NCI-H446 treated with DMSO at 0.1 percent for 48 hours (cell line): Measurements from ENCODE around the gene ZNF711.
"Not testable (repeated sequence)": the region's sequence is repeated elsewhere in the genome, so short reads cannot be mapped to it uniquely, and the experiment has no call there.

Experiments
- DNase-seq: peaks from one replicate; lab custom pipeline; 2025; lab: John Stamatoyannopoulos, UW

The ZNF711 gene

DNA sequence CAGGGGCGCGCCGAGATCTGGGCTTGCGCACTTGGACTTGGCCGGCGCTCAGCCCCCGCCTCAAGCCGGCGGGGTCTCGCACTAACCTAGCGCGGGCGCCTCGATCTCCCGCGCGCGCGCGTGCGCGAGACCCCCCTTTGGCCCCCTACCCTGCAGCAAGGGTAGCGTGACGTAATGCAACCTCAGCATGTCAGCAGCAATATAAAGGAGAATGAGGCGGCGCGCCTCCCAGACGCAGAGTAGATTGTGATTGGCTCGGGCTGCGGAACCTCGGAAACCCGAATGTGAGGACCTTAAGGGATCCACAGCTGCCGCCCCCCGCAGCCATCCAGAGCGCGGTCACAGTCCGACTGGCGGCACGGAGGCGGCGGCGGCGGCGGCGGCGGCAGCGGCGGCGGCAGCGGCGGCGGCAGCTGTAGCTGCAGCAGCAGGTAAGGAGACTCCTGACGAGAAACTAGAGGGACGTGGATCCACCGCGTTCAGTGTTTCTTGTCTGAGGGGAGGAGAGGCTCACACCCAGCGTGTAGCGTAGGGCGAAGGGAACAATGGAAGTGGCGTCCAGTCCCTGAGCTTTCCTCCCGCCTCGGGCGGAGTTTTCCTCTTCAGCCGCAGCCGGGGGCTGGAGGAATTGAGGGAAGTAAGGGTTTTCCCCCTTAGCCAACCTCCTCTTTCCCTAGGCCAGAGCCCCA is at the start of gene ZNF711, which contains the start of gene SATL1:
Gene ZNF711, plus strand, starts transcription at position 231 of the 689 bp plus-strand sequence. CDS start 3,582 bp downstream, outside the sequence.
Gene SATL1, minus strand, starts transcription at position 19 of the 689 bp plus-strand sequence. CDS start 134,811 bp downstream, outside the sequence.
- DNase-seq, result peak; percentile 81

GRCh38 chrX:85196319-85196718 is 47.5 kb upstream of the ZNF711 start:
- DNase-seq, result no peak

DNA sequence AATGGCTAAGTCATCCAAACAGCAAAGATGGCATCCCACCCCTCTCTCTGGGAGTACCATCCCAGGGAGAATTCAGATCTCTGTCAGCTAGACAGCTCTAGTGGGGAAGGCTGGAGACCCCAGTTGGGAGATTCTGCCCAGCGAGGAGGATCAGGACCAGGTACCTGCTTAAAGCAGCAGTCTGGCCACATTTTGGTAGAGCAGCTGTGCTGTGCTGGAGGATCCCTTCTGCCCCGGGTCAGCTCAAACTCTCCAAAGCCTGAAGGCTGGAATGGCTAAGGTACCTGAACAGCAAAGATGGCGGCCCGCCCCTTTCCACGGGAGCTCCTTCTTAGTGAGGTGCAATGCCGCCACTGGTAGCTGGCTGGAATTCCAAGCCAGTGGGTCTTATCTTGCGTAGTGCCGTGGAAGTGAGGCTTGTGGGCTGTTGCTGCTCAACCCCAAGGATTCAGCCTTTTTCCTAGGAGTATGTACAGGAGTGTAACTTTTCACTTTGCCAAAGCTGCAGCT is 40.3 kb upstream of the ZNF711 start:
- DNase-seq, result no peak

GRCh38 chrX:85213792-85214530 is 29.8 kb upstream of the ZNF711 start:
- no peak for DNase-seq

DNA sequence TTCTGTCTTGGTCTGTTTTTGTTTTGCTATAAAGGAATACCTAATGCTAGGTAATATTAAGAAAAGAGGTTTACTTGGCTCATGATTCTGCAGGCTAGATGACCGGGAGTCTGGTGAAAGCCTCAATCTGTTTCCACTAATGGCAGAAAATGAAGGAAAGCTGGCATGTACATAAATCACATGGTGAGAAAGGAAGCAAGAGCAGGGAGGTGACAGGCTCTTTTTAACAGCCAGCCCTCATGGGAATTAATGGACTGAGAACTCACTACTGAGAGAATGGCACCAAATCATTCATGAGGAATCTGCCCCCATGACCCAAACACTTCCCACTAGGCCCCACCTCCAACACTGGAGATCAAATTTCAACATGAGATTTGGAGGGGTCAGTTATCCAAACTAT is 27.8 kb upstream of the ZNF711 start:
- no peak for DNase-seq

DNA sequence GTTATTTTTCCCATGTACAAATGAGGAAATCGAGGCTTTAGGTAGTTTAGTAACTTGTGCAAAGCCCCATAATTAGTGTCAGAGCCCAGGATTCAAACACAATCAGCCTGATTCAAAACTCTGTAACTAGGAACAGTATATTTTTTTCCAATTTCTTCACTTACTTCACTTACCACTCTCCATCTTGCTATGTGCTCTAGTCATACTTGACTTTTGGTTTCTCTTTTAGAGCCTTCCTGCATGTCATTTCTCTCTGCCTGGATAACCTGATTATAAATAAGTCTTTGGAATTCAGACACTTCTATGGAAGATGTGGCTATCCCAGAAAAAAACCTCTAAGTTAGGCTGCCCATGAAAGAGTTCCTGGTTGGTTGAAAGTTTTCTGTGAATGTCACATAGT is 22.4 kb upstream of the ZNF711 start:
- no peak for DNase-seq

DNA sequence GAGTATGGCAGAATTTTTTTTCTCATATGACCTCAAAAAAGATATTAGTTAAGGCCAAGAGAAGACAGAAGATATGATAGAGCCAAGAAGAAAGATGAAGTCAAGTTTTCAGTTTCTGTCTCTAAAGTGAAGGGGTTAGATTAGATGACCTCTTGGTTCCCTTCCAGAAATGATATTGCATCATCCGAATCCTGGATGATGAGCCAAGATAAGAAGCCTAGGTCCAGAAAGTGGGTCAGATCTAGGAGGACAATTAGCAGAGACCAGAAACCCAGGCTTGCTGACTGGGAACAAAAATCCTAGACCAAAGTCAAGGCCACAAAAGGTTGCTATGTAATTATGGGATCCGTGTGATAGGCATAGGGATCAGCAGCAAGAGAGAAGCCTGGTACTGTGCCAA is 20.4 kb upstream of the ZNF711 start:
- no peak for DNase-seq

DNA sequence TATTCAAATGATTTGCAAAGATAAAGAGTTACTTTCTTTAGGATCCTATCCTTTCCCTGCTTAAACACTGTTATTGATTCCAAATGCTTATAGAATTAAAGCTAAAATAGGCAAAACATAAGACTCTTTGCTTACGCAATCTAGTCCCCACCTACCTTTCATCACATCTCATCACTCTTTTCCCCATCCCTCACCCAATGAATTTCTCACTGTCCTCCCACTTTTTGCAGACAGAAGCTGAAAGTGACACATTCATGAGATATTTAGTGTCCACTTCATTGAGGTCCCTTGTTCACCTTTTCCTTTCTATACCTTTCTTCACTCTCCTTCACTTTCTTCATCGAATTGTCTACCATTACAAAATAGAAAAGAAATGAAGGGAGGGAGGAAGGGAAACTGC is 636 bp upstream of the ZNF711 start:
- DNase-seq, result no peak

GRCh38 chrX:85244450-85245211 is 840 bp downstream of the ZNF711 start:
- peak; percentile 22 for DNase-seq

DNA sequence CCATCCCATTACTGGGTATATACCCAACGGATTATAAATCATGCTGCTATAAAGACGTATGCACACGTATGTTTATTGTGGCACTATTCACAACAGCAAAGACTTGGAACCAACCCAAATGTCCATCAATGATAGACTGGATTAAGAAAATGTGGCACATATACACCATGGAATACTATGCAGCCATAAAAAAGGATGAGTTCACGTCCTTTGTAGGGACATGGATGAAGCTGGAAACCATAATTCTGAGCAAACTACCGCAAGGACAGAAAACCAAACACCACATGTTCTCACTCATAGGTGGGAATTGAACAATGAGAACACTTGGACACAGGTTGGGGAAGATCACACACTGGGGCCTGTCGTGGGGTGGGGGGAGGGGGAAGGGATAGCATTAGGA is 41.5 kb downstream of the ZNF711 start:
- not testable (repeated sequence) for DNase-seq

- no peak for DNase-seq
These were observed 45.4 kb downstream of the ZNF711 start for GRCh38 chrX:85288992-85289723.

- DNase-seq, result no peak
These were observed 59.8 kb downstream of the ZNF711 start for GRCh38 chrX:85303544-85303943.

DNA sequence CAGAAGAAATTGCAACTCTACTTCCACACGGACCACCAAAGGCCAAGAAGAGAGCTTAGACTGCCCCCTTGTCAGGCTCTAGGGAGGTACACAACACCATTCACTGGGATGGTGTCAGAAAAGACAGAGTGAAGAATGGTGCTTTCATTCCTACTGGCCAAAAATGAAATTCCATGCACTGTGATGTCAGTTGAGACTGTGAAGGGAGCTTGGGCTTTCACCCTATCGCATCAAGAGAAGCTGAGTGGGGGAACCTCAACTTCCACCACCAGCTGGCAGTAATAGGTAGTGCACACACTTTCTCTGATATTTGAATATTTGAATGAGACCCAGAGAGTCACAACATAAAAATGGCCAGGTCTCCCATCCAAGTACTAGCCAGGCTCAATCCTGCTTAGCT is 65.9 kb downstream of the ZNF711 start:
- DNase-seq, result no peak

DNA sequence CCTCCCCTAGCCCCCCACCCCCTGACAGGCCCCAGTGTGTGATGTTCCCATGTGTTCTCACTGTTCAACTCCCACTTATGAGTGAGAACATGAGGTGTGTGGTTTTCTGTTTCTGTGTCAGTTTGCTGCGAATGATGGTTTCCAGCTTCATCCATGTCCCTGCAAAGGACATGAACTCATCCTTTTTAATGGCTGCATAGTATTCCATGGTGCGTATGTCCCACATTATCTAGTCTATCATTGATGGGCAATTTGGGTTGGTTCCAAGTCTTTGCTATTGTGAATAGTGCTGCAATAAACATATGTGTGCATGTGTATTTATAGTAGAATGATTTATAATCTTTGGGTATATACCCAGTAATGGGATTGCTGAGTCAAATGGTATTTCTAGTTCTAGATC is 67.6 kb downstream of the ZNF711 start:
- DNase-seq, result not testable (repeated sequence)
